Measurements from ENCODE around the gene MARS1.
A peak's percentile ranks its signal among the peaks of the same experiment; 100 is the strongest.

The MARS1 gene

GRCh38 chr12:57446292-57446960 is 41.4 kb upstream of the MARS1 start:
- in situ Hi-C loops (cut with MboI; ENCODE audit: low sequenced_read_pairs, unreplicated experiment) = no loop called here
- no peak for TF ChIP-seq CTCF (IDR thresholded peaks at IDR 0.05; ENCODE audit: borderline replicate concordance, control extremely low read depth, extremely low read depth, insufficient read depth, missing control alignments)
- DNase-seq (ENCODE audit: low spot score) = no peak

DNA sequence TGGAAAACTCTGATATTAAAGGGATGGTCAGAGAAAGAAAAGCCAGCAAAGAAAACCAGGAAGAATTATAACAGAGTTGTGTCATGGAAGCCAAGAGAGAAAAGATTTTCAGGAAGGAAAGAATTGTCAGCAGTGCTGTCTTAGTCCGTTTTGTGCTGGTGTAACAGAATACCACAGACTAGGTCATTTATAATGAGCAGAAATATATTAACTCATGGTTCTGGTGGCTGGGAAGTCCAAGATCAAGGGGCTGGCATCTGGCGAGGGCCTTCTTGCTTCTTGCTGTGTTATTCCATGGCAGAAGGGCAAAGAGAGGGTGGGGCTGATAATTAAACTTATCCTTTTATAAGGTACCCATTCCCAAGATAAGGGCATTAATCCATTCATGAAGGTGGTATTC is 39.2 kb upstream of the MARS1 start:
- no peak for TF ChIP-seq CTCF (IDR thresholded peaks at IDR 0.05; ENCODE audit: borderline replicate concordance, control extremely low read depth, extremely low read depth, insufficient read depth, missing control alignments)
- in situ Hi-C loops (cut with MboI; ENCODE audit: low sequenced_read_pairs, unreplicated experiment) = no loop called here
- no peak for DNase-seq (ENCODE audit: low spot score)

- TF ChIP-seq CTCF (IDR thresholded peaks at IDR 0.05; ENCODE audit: borderline replicate concordance, control extremely low read depth, extremely low read depth, insufficient read depth, missing control alignments) = no peak
- no peak for DNase-seq (ENCODE audit: low spot score)
- in situ Hi-C loops (cut with MboI; ENCODE audit: low sequenced_read_pairs, unreplicated experiment) = no loop called here
Observed at GRCh38 chr12:57449375-57449774, 38.5 kb upstream of the MARS1 start.

DNA sequence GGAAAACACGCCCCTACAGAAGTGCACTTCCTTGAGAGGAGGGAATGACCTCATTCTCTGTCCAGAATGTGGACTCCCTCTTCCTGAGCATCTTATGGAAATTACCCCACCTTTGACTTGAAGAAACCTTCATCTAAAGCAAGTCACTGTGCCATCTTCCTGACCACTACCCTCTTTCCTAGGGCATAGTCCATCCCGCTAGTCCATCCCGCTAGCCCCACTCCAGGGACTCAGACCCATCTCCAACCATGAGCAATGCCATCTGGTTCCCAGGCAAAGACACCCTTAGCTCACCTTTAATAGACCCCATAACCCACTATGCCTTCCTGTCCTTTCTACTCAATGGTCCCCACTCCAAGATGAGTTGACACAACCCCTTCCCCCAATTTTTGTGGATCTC is 37.8 kb upstream of the MARS1 start:
- in situ Hi-C loops (cut with MboI; ENCODE audit: low sequenced_read_pairs, unreplicated experiment) = loop anchor here (10.0 kb wide), 1 partner anchor 165 kb away; no protein-coding TSS in a partner anchor
- DNase-seq (ENCODE audit: low spot score) = no peak
- no peak for TF ChIP-seq CTCF (IDR thresholded peaks at IDR 0.05; ENCODE audit: borderline replicate concordance, control extremely low read depth, extremely low read depth, insufficient read depth, missing control alignments)

DNA sequence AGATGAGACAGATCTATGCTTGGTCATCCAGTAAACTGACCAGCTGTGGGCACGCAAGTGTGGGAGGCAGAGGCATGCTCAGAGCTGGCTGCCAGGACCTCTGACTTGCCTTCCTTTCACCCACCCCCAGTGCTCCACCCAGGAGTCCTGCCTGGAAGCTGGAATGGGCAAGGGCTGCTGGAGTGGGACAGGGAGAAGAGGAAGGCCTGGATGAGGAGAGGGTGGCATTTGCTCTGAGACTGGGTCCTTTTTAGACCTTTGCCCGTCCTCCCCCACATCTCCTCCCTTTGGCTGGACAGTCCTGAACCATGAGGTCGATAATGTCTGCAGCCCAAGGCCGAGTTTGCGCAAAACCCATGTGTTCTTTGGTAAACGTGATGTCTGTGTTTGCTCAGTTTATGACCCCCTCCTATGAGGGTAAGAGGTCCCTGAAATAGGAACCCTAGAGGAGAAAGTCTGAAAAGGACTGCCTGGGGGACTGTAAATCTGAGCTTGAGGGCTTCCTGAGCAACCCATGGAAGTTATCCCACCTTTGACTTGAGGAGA is 36.6 kb upstream of the MARS1 start:
- TF ChIP-seq CTCF (IDR thresholded peaks at IDR 0.05; ENCODE audit: borderline replicate concordance, control extremely low read depth, extremely low read depth, insufficient read depth, missing control alignments) = no peak
- in situ Hi-C loops (cut with MboI; ENCODE audit: low sequenced_read_pairs, unreplicated experiment) = loop anchor here (10.0 kb wide), 1 partner anchor 167 kb away; no protein-coding TSS in a partner anchor
- no peak for DNase-seq (ENCODE audit: low spot score)

GRCh38 chr12:57452181-57452936 is 35.5 kb upstream of the MARS1 start:
- in situ Hi-C loops (cut with MboI; ENCODE audit: low sequenced_read_pairs, unreplicated experiment) = loop anchor here (10.0 kb wide), 1 partner anchor 168 kb away; no protein-coding TSS in a partner anchor
- peak; percentile 51 for DNase-seq (ENCODE audit: low spot score)

More at GRCh38 chr12:57452181-57452936, 35.5 kb upstream of the MARS1 start:
- TF ChIP-seq CTCF (IDR thresholded peaks at IDR 0.05; ENCODE audit: borderline replicate concordance, control extremely low read depth, extremely low read depth, insufficient read depth, missing control alignments) = no peak

All from GM13976 (cell line).